SK-N-SH (cell line): ENCODE data around the gene VPS25. TPM values are rescaled to one million over a fixed set of nuclear protein-coding genes. Genes with fewer than 3 reads are reported as not detected.
A peak's percentile ranks its signal among the peaks of the same experiment; 100 is the strongest.

Source experiments
- CTCF ChIA-PET: fragments of 300-600, 350-600 bp; formaldehyde crosslinking; extraction: SDS; loops from one replicate; lab custom pipeline; 2021; lab: Yijun Ruan, JAX
- POLR2A ChIA-PET: fragments of 350-600 bp; sonication (Branson Sonifier 250); formaldehyde crosslinking; extraction: SDS; loops from one replicate; lab custom pipeline; 2020; ENCODE audit warnings: antibody characterized with exemption, inconsistent platforms; lab: Yijun Ruan, JAX
- DNase-seq: peaks from one replicate; pipeline ENCODE4 v3.0.0; 2012
- H2AFZ ChIP-seq: fragments of 200-600 bp; sonication (generic); 2 replicates; pipeline ENCODE4 v1.8.1; 2016; ENCODE audit warnings: antibody characterized with exemption, mild to moderate bottlenecking, low read depth
- H3F3A ChIP-seq: fragments of 200-600 bp; sonication (generic); replicated peaks from 2 replicates; pipeline ENCODE3; 2016; ENCODE audit warnings: antibody characterized with exemption, mild to moderate bottlenecking; ENCODE audit not compliant: insufficient read depth
- H3K27ac ChIP-seq, 2 experiments: fragments of 200-500 bp in 1 of 2; fragments of 200-600 bp in 1 of 2; sonication (Bioruptor generic) in 1 of 2; sonication (generic), shearing (Covaris generic) in 1 of 2; 2 replicates each; pipeline versions ENCODE4 v1.5.1 to v1.6.1; 2014 to 2016; ENCODE audit warnings: low read depth in 2 of 2, inconsistent platforms in 1 of 2, low read length in 1 of 2, mild to moderate bottlenecking in 1 of 2, mixed read lengths in 1 of 2
- H3K27me3 ChIP-seq: fragments of 200-600 bp; sonication (generic), shearing (Covaris generic); 2 replicates; pipeline ENCODE4 v1.6.1; 2016; ENCODE audit warnings: mixed run types; ENCODE audit not compliant: insufficient read depth
- H3K36me3 ChIP-seq, 2 experiments: fragments of 200-500 bp in 1 of 2; fragments of 200-600 bp in 1 of 2; sonication (Bioruptor generic) in 1 of 2; sonication (generic) in 1 of 2; replicated peaks in 1 of 2; 2 replicates each; pipeline versions ENCODE3 to v1.5.1; 2014 to 2016; ENCODE audit warnings: low read length in 1 of 2, mild to moderate bottlenecking in 1 of 2; ENCODE audit not compliant: insufficient read depth in 2 of 2, control insufficient read depth in 1 of 2
- H3K4me1 ChIP-seq, 2 experiments: fragments of 200-500 bp in 1 of 2; fragments of 200-600 bp in 1 of 2; sonication (Bioruptor generic) in 1 of 2; sonication (generic), shearing (Covaris generic) in 1 of 2; 2 replicates each; pipeline versions ENCODE4 v1.5.1 to v1.6.1; 2014 to 2016; ENCODE audit warnings: low read depth in 1 of 2, low read length in 1 of 2, mixed run types in 1 of 2; ENCODE audit not compliant: insufficient read depth in 2 of 2, control insufficient read depth in 1 of 2
- H3K4me2 ChIP-seq: fragments of 200-600 bp; sonication (generic), shearing (Covaris generic); 2 replicates; pipeline ENCODE4 v1.6.1; 2017; ENCODE audit warnings: mixed run types
- H3K4me3 ChIP-seq, 2 experiments: fragments of 200-500 bp in 1 of 2; fragments of 200-600 bp in 1 of 2; sonication (Bioruptor generic) in 1 of 2; sonication (generic), shearing (Covaris generic) in 1 of 2; 2 replicates each; pipeline versions ENCODE4 v1.5.1 to v1.8.1; 2014 to 2016; ENCODE audit warnings: low read depth in 2 of 2, inconsistent platforms in 1 of 2, low read length in 1 of 2, mild to moderate bottlenecking in 1 of 2, mixed read lengths in 1 of 2, moderate library complexity in 1 of 2
- H3K79me2 ChIP-seq: fragments of 200-600 bp; sonication (generic); 2 replicates; pipeline ENCODE4 v1.8.1; 2017; ENCODE audit warnings: mild to moderate bottlenecking; ENCODE audit not compliant: insufficient read depth
- H3K9ac ChIP-seq: fragments of 200-600 bp; sonication (generic); 2 replicates; pipeline ENCODE4 v1.6.1; 2017; ENCODE audit warnings: mixed run types
- H3K9me2 ChIP-seq: fragments of 200-600 bp; sonication (generic); 2 replicates; pipeline ENCODE4 v1.6.1; 2017; ENCODE audit warnings: mixed run types
- H3K9me3 ChIP-seq: fragments of 200-600 bp; sonication (generic); 2 replicates; pipeline ENCODE4 v1.6.1; 2017; ENCODE audit warnings: mixed run types, mild to moderate bottlenecking, moderate library complexity
- H4K20me1 ChIP-seq: fragments of 200-600 bp; sonication (generic); 2 replicates; pipeline ENCODE4 v1.6.1; 2017; ENCODE audit warnings: mild to moderate bottlenecking, mixed run types; ENCODE audit not compliant: insufficient read depth
- CHD2 ChIP-seq: fragments of 150-350 bp; IDR thresholded peaks from 2 replicates; pipeline ENCODE4 v1.6.1; 2018; ENCODE audit warnings: low read length; ENCODE audit not compliant: partially characterized antibody
- CTCF ChIP-seq: fragments of 200-600 bp; sonication (generic); IDR thresholded peaks from 2 replicates; pipeline ENCODE4 v1.6.1; 2017; ENCODE audit warnings: antibody characterized with exemption, mild to moderate bottlenecking, moderate library complexity
- ELF1 ChIP-seq: IDR thresholded peaks from 2 replicates; pipeline ENCODE4 v1.4.0; 2012
- EP300 ChIP-seq, 2 experiments: IDR thresholded peaks; 2 replicates each; pipeline versions ENCODE4 v1.4.0 to v1.6.1; 2012; ENCODE audit warnings: borderline replicate concordance in 1 of 2, low read depth in 1 of 2, low read length in 1 of 2
- EZH2phosphoT487 ChIP-seq: fragments of 200-600 bp; sonication (generic); IDR thresholded peaks from 2 replicates; pipeline ENCODE4 v1.6.1; 2017; ENCODE audit warnings: low read depth, mixed run types, mild to moderate bottlenecking, antibody characterized with exemption, moderate library complexity, borderline replicate concordance
- FOSL2 ChIP-seq: IDR thresholded peaks from 2 replicates; pipeline ENCODE4 v1.4.0; 2012; ENCODE audit warnings: low read depth, mild to moderate bottlenecking, moderate library complexity, borderline replicate concordance
- FOXJ3 ChIP-seq: sonication (generic); formaldehyde crosslinking; IDR thresholded peaks from 2 replicates; pipeline ENCODE4 v1.5.1; 2020; ENCODE audit warnings: mild to moderate bottlenecking, missing genetic modification reagents
- FOXM1 ChIP-seq: IDR thresholded peaks from 2 replicates; pipeline ENCODE4 v1.4.0; 2012; ENCODE audit warnings: low read depth, mild to moderate bottlenecking
- GABPA ChIP-seq: IDR thresholded peaks from 2 replicates; pipeline ENCODE4 v1.4.0; 2012; ENCODE audit warnings: low read depth, mild to moderate bottlenecking
- GATA2 ChIP-seq: sonication (generic); formaldehyde crosslinking; IDR thresholded peaks from 2 replicates; pipeline ENCODE4 v1.5.0; 2020; ENCODE audit warnings: mild to moderate bottlenecking, missing genetic modification reagents
- MAX ChIP-seq: IDR thresholded peaks from 2 replicates; pipeline ENCODE4 v1.4.0; 2012; ENCODE audit warnings: low read depth
- MXI1 ChIP-seq: IDR thresholded peaks from 2 replicates; pipeline ENCODE4 v1.6.1; 2012; ENCODE audit warnings: mild to moderate bottlenecking, low read depth, low read length, improper control_type of control experiment
- NFIC ChIP-seq: IDR thresholded peaks from 2 replicates; pipeline ENCODE4 v1.4.0; 2012; ENCODE audit warnings: borderline replicate concordance
- NRF1 ChIP-seq: IDR thresholded peaks from 2 replicates; pipeline ENCODE4 v1.6.1; 2012; ENCODE audit warnings: low read depth, mild to moderate bottlenecking, low read length
- PBX3 ChIP-seq: IDR thresholded peaks from 2 replicates; pipeline ENCODE4; 2012
- POLR2AphosphoS5 ChIP-seq: IDR thresholded peaks from 2 replicates; pipeline ENCODE4 v1.6.1; 2012; ENCODE audit warnings: low read depth, low read length
- RAD21 ChIP-seq: IDR thresholded peaks from 2 replicates; pipeline ENCODE4 v1.6.1; 2012; ENCODE audit warnings: mild to moderate bottlenecking, low read length
- RCOR1 ChIP-seq: fragments of 150-350 bp; IDR thresholded peaks from 2 replicates; pipeline ENCODE4 v1.6.1; 2017; ENCODE audit warnings: antibody characterized with exemption, low read length
- REST ChIP-seq: IDR thresholded peaks from 2 replicates; pipeline ENCODE4 v1.6.1; 2012; ENCODE audit warnings: mild to moderate bottlenecking, low read depth, low read length, moderate library complexity
- RFX5 ChIP-seq: IDR thresholded peaks from 2 replicates; pipeline ENCODE4 v1.6.1; 2012; ENCODE audit warnings: mild to moderate bottlenecking, improper control_type of control experiment, low read length
- SIN3A ChIP-seq: IDR thresholded peaks from 2 replicates; pipeline ENCODE4 v1.6.1; 2012; ENCODE audit warnings: low read depth, mild to moderate bottlenecking, low read length, moderate library complexity, borderline replicate concordance
- SMC3 ChIP-seq: IDR thresholded peaks from 2 replicates; pipeline ENCODE4 v1.6.1; 2012; ENCODE audit warnings: low read depth, low read length, improper control_type of control experiment
- TCF12 ChIP-seq: IDR thresholded peaks from 2 replicates; pipeline ENCODE4 v1.4.0; 2012
- TEAD4 ChIP-seq: IDR thresholded peaks from 2 replicates; pipeline ENCODE4 v1.4.0; 2012; ENCODE audit warnings: mild to moderate bottlenecking, borderline replicate concordance; ENCODE audit not compliant: insufficient read depth
- USF2 ChIP-seq: fragments of 150-350 bp; IDR thresholded peaks from 2 replicates; pipeline ENCODE4 v1.6.1; 2017; ENCODE audit warnings: antibody characterized with exemption, low read length, low read depth, borderline replicate concordance
- YY1 ChIP-seq: IDR thresholded peaks from 2 replicates; pipeline ENCODE4 v1.4.0; 2012; ENCODE audit warnings: low read depth, mild to moderate bottlenecking
- WGBS: methylation state at CpG from one replicate; pipeline ENCODE4 v1.1.6; 2017; ENCODE audit warnings: low lambda C conversion rate; 5-methylcytosine and 5-hydroxymethylcytosine counted together
- polyA plus RNA-seq, 3 experiments: library from polyadenylated mRNA; depleted of rRNA; stranded (reverse); fragments of >200 nt; gene quantifications; 2 replicates each; pipeline ENCODE4 v1.2.3, GENCODE V29; 2012

The VPS25 gene
- polyA plus RNA-seq, 1 of the 3 experiments (the other 2 are of a cell fraction): 127 TPM

- Histone ChIP-seq H3K4me2 (no peak overlapping the region), H3K9me3 (no peaks in the 10 kb centered on the region), H3K9ac (0 out of 2 replicates have a peak overlapping the region, but pooled peaks have one; percentile 5), H3K36me3 (peaks cover 66 to 76% of the 10 kb centered on the region in 2 experiments), H3K4me3 (no peak overlapping the region), H2AFZ (no peak overlapping the region), H4K20me1 (no peaks in the 10 kb centered on the region), H3F3A (peaks cover 68% of the 10 kb centered on the region), H3K79me2 (peaks cover 30% of the 10 kb centered on the region), H3K27ac (peak overlapping the region in 1 of 2 experiments; percentile 60; a peak in 2 of 4 replicates), H3K4me1 (peaks cover 6 to 22% of the 10 kb centered on the region in 2 experiments), H3K9me2 (no peaks in the 10 kb centered on the region), H3K27me3 (no peaks in the 10 kb centered on the region)
- CTCF ChIA-PET: interaction anchor here (1.1 to 3.7 kb wide), 3 partner anchors 10 to 119 kb away, joined by 3 to 35 read pairs (median 11); partner anchors contain the start of gene AOC2
- POLR2A ChIA-PET: interaction anchor here (0.6 kb wide), 1 partner anchor 216 kb away, joined by 4 read pairs; no protein-coding TSS in a partner anchor
- DNase-seq: no peak
- WGBS: 15% methylated on average over 1 of the region's 1 CpG
- TF ChIP-seq ELF1 (no peak), GATA2 (CRISPR knock-in tag) (no peak), POLR2AphosphoS5 (0 out of 2 replicates have a peak, but pooled peaks have one; percentile 48), NRF1 (no peak), CTCF (no peak), CHD2 (no peak), EP300 (IDR thresholded peaks at IDR 0.05; ENCODE audit: borderline replicate concordance in 1 of 2, low read depth in 1 of 2, low read length in 1 of 2) (peak in 1 of 2 experiments; percentile 27; a peak in 1 of 4 replicates), NFIC (peak; percentile 14; the same call in 1 of the 2 replicates), FOXM1 (no peak), PBX3 (peak; percentile 90), USF2 (no peak), MAX (peak; percentile 9; the same call in 1 of the 2 replicates), SMC3 (no peak), RCOR1 (no peak), TCF12 (peak; percentile 64), FOSL2 (peak; percentile 57), EZH2phosphoT487 (no peak), RFX5 (no peak), SIN3A (no peak), YY1 (no peak), TEAD4 (no peak), REST (no peak), FOXJ3 (CRISPR knock-in tag) (no peak), RAD21 (no peak), GABPA (no peak), MXI1 (no peak)
Measured at GRCh38 chr17:42817866-42818265, 44.6 kb downstream of the VPS25 start.
